Lung (tissue), 12 donors: ENCODE measurements around the gene NACA2. TPM values are rescaled to one million over a fixed set of nuclear protein-coding genes. Genes with fewer than 3 reads are reported as not detected.

Experiments used
- ATAC-seq: fragments of 200-7000 bp; cut with Tn5 transposase; one replicate; pipeline ENCODE4 v1.9.1; 2020; ENCODE audit warnings: moderate number of reproducible peaks; ENCODE audit not compliant: insufficient read depth, low FRiP score
- DNase-seq, 3 donors: peaks; one replicate each; pipeline ENCODE4 v3.0.0-alpha.2; 2013 to 2017
- H3K27ac ChIP-seq, 2 donors: one replicate each; pipeline ENCODE4 v1.5.1; 2013; ENCODE audit warnings: mild to moderate bottlenecking in 2 of 2, moderate library complexity in 2 of 2, control low read depth in 1 of 2, inconsistent platforms in 1 of 2, low read depth in 1 of 2, low read length in 1 of 2
- H3K27me3 ChIP-seq, 3 donors: one replicate each; pipeline ENCODE4 v1.5.1; 2013; ENCODE audit warnings: low read length in 2 of 3; ENCODE audit not compliant: control insufficient read depth in 3 of 3, insufficient read depth in 3 of 3
- H3K36me3 ChIP-seq, 4 donors: one replicate each; pipeline ENCODE4 v1.5.1; 2013; ENCODE audit warnings: low read length in 4 of 4, mild to moderate bottlenecking in 1 of 4, moderate library complexity in 1 of 4; ENCODE audit not compliant: control insufficient read depth in 4 of 4, insufficient read depth in 4 of 4
- H3K4me1 ChIP-seq, 5 donors: one replicate each; pipeline ENCODE4 v1.5.1; 2013; ENCODE audit warnings: low read length in 5 of 5, mild to moderate bottlenecking in 2 of 5, moderate library complexity in 1 of 5; ENCODE audit not compliant: control insufficient read depth in 5 of 5, insufficient read depth in 5 of 5
- H3K4me3 ChIP-seq: one replicate; pipeline ENCODE4 v1.5.1; 2013; ENCODE audit warnings: mild to moderate bottlenecking, control low read depth, moderate library complexity
- H3K9ac ChIP-seq, 2 donors: one replicate each; pipeline ENCODE4 v1.5.1; 2013; ENCODE audit warnings: low read length in 2 of 2, control low read depth in 1 of 2; ENCODE audit not compliant: insufficient read depth in 1 of 2
- H3K9me3 ChIP-seq, 4 donors: one replicate each; pipeline ENCODE4 v1.5.1; 2013; ENCODE audit warnings: low read length in 3 of 4, mild to moderate bottlenecking in 1 of 4, moderate library complexity in 1 of 4; ENCODE audit not compliant: control insufficient read depth in 4 of 4, insufficient read depth in 3 of 4
- WGBS, 2 donors: extraction: QIAGEN DNeasy Blood & Tissue Kit; methylation state at CpG; one replicate each; pipeline ENCODE4 v1.1.7; 2013; 5-methylcytosine and 5-hydroxymethylcytosine counted together
- polyA plus RNA-seq, 2 donors: library from polyadenylated mRNA; stranded (reverse); fragments of 200-250 nt; gene quantifications; one replicate each; pipeline ENCODE4 v1.2.1, GENCODE V29; 2013
- total RNA-seq, 2 donors: library from RNA; depleted of rRNA in 1 of 2; stranded (reverse); fragments of >200 nt in 1 of 2; gene quantifications; one replicate each; pipeline ENCODE4 v1.2.1, GENCODE V29; 2014 to 2021
- TF ChIP-seq, protein P1 (sequence below): IDR thresholded peaks from 2 replicates; pipeline ENCODE4 v1.5.1; 2012; ENCODE audit warnings: mild to moderate bottlenecking; ENCODE audit errors: control extremely low read depth, extremely low read depth
- donor health status: control.
- donor health status: control.
- donor health status: Bipolar disorder and iron deficiency.
- donor health status: healthy.
- donor health status: DM: yes; HTN: yes; CAD: no.

NACA2 gene
- total and polyA plus RNA-seq, 4 donors = 0.07 TPM; not detected in 3

DNA sequence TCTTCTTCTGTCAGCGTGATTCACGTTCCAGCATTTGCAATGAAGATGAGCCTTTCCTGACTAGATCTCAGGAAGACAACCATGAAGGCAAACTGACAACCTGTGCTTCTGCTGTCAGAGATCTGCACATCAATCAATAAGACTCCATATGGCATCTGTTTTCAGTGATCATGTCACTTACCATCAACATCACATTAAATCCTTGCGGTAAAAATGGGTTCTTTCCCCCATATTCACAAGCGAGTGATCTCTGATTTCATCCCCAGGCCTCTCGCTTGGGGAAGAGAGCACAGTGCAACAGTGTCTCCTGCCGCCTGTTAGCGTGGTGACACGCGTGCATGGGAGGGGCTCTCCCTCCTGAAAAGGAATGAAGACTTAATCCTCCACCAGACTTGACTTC lies 11.1 kb downstream of the NACA2 start:
- WGBS, 2 donors = 60 to 71% methylated on average over 9 of the region's 9 CpGs
- H3K9me3 ChIP-seq = no peaks in the 10 kb centered on the region
- H3K27ac ChIP-seq = no peak overlapping the region
- H3K4me3 ChIP-seq = no peak overlapping the region
- TF ChIP-seq, protein P1, sequence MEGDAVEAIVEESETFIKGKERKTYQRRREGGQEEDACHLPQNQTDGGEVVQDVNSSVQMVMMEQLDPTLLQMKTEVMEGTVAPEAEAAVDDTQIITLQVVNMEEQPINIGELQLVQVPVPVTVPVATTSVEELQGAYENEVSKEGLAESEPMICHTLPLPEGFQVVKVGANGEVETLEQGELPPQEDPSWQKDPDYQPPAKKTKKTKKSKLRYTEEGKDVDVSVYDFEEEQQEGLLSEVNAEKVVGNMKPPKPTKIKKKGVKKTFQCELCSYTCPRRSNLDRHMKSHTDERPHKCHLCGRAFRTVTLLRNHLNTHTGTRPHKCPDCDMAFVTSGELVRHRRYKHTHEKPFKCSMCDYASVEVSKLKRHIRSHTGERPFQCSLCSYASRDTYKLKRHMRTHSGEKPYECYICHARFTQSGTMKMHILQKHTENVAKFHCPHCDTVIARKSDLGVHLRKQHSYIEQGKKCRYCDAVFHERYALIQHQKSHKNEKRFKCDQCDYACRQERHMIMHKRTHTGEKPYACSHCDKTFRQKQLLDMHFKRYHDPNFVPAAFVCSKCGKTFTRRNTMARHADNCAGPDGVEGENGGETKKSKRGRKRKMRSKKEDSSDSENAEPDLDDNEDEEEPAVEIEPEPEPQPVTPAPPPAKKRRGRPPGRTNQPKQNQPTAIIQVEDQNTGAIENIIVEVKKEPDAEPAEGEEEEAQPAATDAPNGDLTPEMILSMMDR = no peak
- peak overlapping the region in 1 of 2 donors; percentile 54 for H3K9ac ChIP-seq
- no peaks in the 10 kb centered on the region for H3K27me3 ChIP-seq
- ATAC-seq = no peak
- H3K36me3 ChIP-seq = no peaks in the 10 kb centered on the region
- peaks cover 0 to 35% (median 0%) of the 10 kb centered on the region in 5 donors for H3K4me1 ChIP-seq
- DNase-seq = peak; percentile 68 to 81 (median 78)

DNA sequence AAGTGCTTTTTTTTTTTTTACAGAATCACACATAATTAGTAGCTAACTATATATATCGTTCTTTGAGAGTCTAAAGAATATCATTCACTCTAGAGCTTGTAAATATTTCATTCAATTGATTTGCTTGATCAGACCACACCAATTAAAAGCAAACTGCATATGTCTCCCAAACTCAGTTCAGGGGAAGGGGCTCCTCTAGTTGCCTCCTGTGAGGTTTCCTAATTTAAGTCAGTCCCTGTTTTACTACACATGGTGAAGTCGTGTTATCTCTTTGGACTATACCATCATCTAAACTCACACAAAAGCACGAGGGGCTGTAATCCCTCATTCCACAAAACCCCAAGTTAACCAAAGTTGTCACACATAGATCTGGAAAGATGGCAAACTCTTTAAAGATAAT lies 11.7 kb downstream of the NACA2 start:
- no peak for ATAC-seq
- Histone ChIP-seq H3K9ac (peak overlapping the region in 1 of 2 donors; percentile 54), H3K27me3 (no peaks in the 10 kb centered on the region), H3K36me3 (no peaks in the 10 kb centered on the region), H3K4me1 (peaks cover 0 to 41% (median 0%) of the 10 kb centered on the region in 5 donors), H3K27ac (no peak overlapping the region), H3K4me3 (no peak overlapping the region), H3K9me3 (no peaks in the 10 kb centered on the region)
- WGBS, 2 donors = 62 to 75% methylated on average over 3 of the region's 3 CpGs
- DNase-seq = peak; percentile 14 to 81 (median 72)
- TF ChIP-seq, protein P1 = no peak

DNA sequence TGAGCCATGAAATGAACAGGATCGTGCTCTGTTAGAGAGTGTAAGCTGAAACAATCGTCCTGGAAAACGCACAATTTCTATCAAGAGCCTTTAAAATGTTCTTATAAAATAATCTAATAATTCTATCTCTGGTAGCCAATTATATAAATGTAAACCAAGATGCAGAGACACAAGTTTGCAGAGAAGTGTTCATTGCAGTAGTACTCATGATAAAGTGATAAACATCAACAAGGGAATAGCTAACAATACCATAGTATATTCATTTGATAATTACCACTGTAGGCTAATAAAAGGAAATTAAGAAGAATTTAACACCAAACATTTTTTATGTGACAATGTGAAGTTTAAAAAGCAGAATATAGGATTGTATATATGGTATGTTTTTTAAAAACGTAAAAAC lies 12.4 kb downstream of the NACA2 start:
- peaks cover 0 to 46% (median 0%) of the 10 kb centered on the region in 5 donors for H3K4me1 ChIP-seq
- no peaks in the 10 kb centered on the region for H3K9me3 ChIP-seq
- no peaks in the 10 kb centered on the region for H3K36me3 ChIP-seq
- H3K27ac ChIP-seq = no peak overlapping the region
- WGBS, 2 donors = 87 to 91% methylated on average over 4 of the region's 4 CpGs
- ATAC-seq (no peak), DNase-seq (peak in 1 of 3 donors; percentile 60)
- no peaks in the 10 kb centered on the region for H3K27me3 ChIP-seq
- TF ChIP-seq, protein P1 = no peak
- H3K4me3 ChIP-seq = no peak overlapping the region
- no peak overlapping the region for H3K9ac ChIP-seq

DNA sequence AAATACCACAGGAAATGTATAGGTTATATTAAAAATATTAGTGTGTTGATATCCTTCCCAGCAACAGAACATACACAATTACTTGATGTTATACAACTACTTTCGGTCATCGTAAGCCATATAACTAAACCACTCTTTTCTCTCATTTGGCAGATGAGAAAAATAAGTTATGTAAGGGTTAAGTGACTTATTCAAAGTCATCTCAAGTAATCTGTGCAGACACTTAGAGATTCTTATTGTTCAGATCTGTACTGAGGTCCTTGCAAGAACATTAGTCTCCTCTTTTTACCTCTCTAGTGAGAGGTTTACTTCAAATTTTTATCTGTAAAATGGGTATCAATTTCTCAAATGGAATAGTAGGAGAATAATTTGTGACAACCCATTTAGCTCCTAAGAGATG lies 15.0 kb downstream of the NACA2 start:
- Histone ChIP-seq H3K36me3 (no peaks in the 10 kb centered on the region), H3K4me3 (no peak overlapping the region), H3K9ac (no peak overlapping the region), H3K27me3 (no peaks in the 10 kb centered on the region), H3K4me1 (peaks cover 0 to 42% (median 0%) of the 10 kb centered on the region in 5 donors), H3K9me3 (no peaks in the 10 kb centered on the region), H3K27ac (no peak overlapping the region)
- 89 to 98% methylated on average over 2 of the region's 2 CpGs for WGBS, 2 donors
- DNase-seq (no peak), ATAC-seq (no peak)
- TF ChIP-seq, protein P1 = no peak
